ENCODE data around the gene GPATCH4.

GPATCH4 gene

GRCh38 chr1:156581661-156582387 lies 19.5 kb downstream of the GPATCH4 start:
- Histone ChIP-seq H3K4me1 (ENCODE audit: control insufficient read depth in 2 of 2, insufficient read depth in 2 of 2, low read length in 2 of 2) (peaks cover 0 to 6% of the 10 kb centered on the region in 2 donors), H3K4me3 (ENCODE audit: low read length in 2 of 2) (peak overlapping the region in 1 of 2 donors; percentile 26), H3K27ac (ENCODE audit: low read depth in 2 of 2, low read length in 2 of 2) (no peak overlapping the region), H3K9ac (ENCODE audit: low read depth in 1 of 2, low read length in 2 of 2) (no peak overlapping the region), H3K27me3 (ENCODE audit: control insufficient read depth in 2 of 2, insufficient read depth in 2 of 2, low read length in 2 of 2) (no peaks in the 10 kb centered on the region), H3K36me3 (ENCODE audit: control insufficient read depth in 2 of 2, insufficient read depth in 2 of 2, low read length in 2 of 2) (no peaks in the 10 kb centered on the region), H3K9me3 (ENCODE audit: control insufficient read depth in 2 of 2, low read length in 2 of 2) (no peaks in the 10 kb centered on the region)

GRCh38 chr1:156579472-156579871 lies 21.8 kb downstream of the GPATCH4 start, which contains the start of gene TTC24:
TTC24 (plus strand) TSS chr1:156579723; CDS start chr1:156581365, 1,642 bp downstream.
- H3K9me3 ChIP-seq (ENCODE audit: control insufficient read depth in 2 of 2, low read length in 2 of 2): no peaks in the 10 kb centered on the region
- peaks cover 0 to 6% of the 10 kb centered on the region in 2 donors for H3K4me1 ChIP-seq (ENCODE audit: control insufficient read depth in 2 of 2, insufficient read depth in 2 of 2, low read length in 2 of 2)
- H3K4me3 ChIP-seq (ENCODE audit: low read length in 2 of 2): no peak within 1 kb of the TSS
- no peak within 1 kb of the TSS for H3K9ac ChIP-seq (ENCODE audit: low read depth in 1 of 2, low read length in 2 of 2)
- H3K36me3 ChIP-seq (ENCODE audit: control insufficient read depth in 2 of 2, insufficient read depth in 2 of 2, low read length in 2 of 2): no peaks in the 10 kb centered on the region
- no peaks in the 10 kb centered on the region for H3K27me3 ChIP-seq (ENCODE audit: control insufficient read depth in 2 of 2, insufficient read depth in 2 of 2, low read length in 2 of 2)
- no peak within 1 kb of the TSS for H3K27ac ChIP-seq (ENCODE audit: low read depth in 2 of 2, low read length in 2 of 2)

GRCh38 chr1:156578055-156578454 lies 23.2 kb downstream of the GPATCH4 start:
- Histone ChIP-seq H3K27ac (ENCODE audit: low read depth in 2 of 2, low read length in 2 of 2) (peak overlapping the region in 1 of 2 donors; percentile 67), H3K27me3 (ENCODE audit: control insufficient read depth in 2 of 2, insufficient read depth in 2 of 2, low read length in 2 of 2) (no peaks in the 10 kb centered on the region), H3K9ac (ENCODE audit: low read depth in 1 of 2, low read length in 2 of 2) (no peak overlapping the region), H3K4me3 (ENCODE audit: low read length in 2 of 2) (no peak overlapping the region), H3K9me3 (ENCODE audit: control insufficient read depth in 2 of 2, low read length in 2 of 2) (no peaks in the 10 kb centered on the region), H3K4me1 (ENCODE audit: control insufficient read depth in 2 of 2, insufficient read depth in 2 of 2, low read length in 2 of 2) (peaks cover 0 to 3% of the 10 kb centered on the region in 2 donors), H3K36me3 (ENCODE audit: control insufficient read depth in 2 of 2, insufficient read depth in 2 of 2, low read length in 2 of 2) (no peaks in the 10 kb centered on the region)

- Histone ChIP-seq H3K9me3 (ENCODE audit: control insufficient read depth in 2 of 2, low read length in 2 of 2) (no peaks in the 10 kb centered on the region), H3K9ac (ENCODE audit: low read depth in 1 of 2, low read length in 2 of 2) (no peak overlapping the region), H3K27me3 (ENCODE audit: control insufficient read depth in 2 of 2, insufficient read depth in 2 of 2, low read length in 2 of 2) (no peaks in the 10 kb centered on the region), H3K27ac (ENCODE audit: low read depth in 2 of 2, low read length in 2 of 2) (peak overlapping the region in 1 of 2 donors; percentile 67), H3K4me3 (ENCODE audit: low read length in 2 of 2) (no peak overlapping the region), H3K4me1 (ENCODE audit: control insufficient read depth in 2 of 2, insufficient read depth in 2 of 2, low read length in 2 of 2) (peaks cover 0 to 6% of the 10 kb centered on the region in 2 donors), H3K36me3 (ENCODE audit: control insufficient read depth in 2 of 2, insufficient read depth in 2 of 2, low read length in 2 of 2) (no peaks in the 10 kb centered on the region)
Measured at GRCh38 chr1:156577550-156577949, 23.7 kb downstream of the GPATCH4 start.

GRCh38 chr1:156574039-156574633 lies 27.1 kb downstream of the GPATCH4 start:
- Histone ChIP-seq H3K9ac (ENCODE audit: low read depth in 1 of 2, low read length in 2 of 2) (no peak overlapping the region), H3K27me3 (ENCODE audit: control insufficient read depth in 2 of 2, insufficient read depth in 2 of 2, low read length in 2 of 2) (no peaks in the 10 kb centered on the region), H3K9me3 (ENCODE audit: control insufficient read depth in 2 of 2, low read length in 2 of 2) (no peaks in the 10 kb centered on the region), H3K27ac (ENCODE audit: low read depth in 2 of 2, low read length in 2 of 2) (no peak overlapping the region), H3K4me3 (ENCODE audit: low read length in 2 of 2) (no peak overlapping the region), H3K4me1 (ENCODE audit: control insufficient read depth in 2 of 2, insufficient read depth in 2 of 2, low read length in 2 of 2) (peaks cover 7 to 18% of the 10 kb centered on the region in 2 donors), H3K36me3 (ENCODE audit: control insufficient read depth in 2 of 2, insufficient read depth in 2 of 2, low read length in 2 of 2) (no peaks in the 10 kb centered on the region)

- H3K4me3 ChIP-seq (ENCODE audit: low read length in 2 of 2): peak overlapping the region; percentile 61 to 76
- no peaks in the 10 kb centered on the region for H3K27me3 ChIP-seq (ENCODE audit: control insufficient read depth in 2 of 2, insufficient read depth in 2 of 2, low read length in 2 of 2)
- peak overlapping the region in 1 of 2 donors; percentile 66 for H3K9ac ChIP-seq (ENCODE audit: low read depth in 1 of 2, low read length in 2 of 2)
- H3K27ac ChIP-seq (ENCODE audit: low read depth in 2 of 2, low read length in 2 of 2): no peak overlapping the region
- peaks cover 7 to 15% of the 10 kb centered on the region in 2 donors for H3K4me1 ChIP-seq (ENCODE audit: control insufficient read depth in 2 of 2, insufficient read depth in 2 of 2, low read length in 2 of 2)
- no peaks in the 10 kb centered on the region for H3K9me3 ChIP-seq (ENCODE audit: control insufficient read depth in 2 of 2, low read length in 2 of 2)
- H3K36me3 ChIP-seq (ENCODE audit: control insufficient read depth in 2 of 2, insufficient read depth in 2 of 2, low read length in 2 of 2): no peaks in the 10 kb centered on the region
Measured at GRCh38 chr1:156572663-156573018, 28.6 kb downstream of the GPATCH4 start.

DNA sequence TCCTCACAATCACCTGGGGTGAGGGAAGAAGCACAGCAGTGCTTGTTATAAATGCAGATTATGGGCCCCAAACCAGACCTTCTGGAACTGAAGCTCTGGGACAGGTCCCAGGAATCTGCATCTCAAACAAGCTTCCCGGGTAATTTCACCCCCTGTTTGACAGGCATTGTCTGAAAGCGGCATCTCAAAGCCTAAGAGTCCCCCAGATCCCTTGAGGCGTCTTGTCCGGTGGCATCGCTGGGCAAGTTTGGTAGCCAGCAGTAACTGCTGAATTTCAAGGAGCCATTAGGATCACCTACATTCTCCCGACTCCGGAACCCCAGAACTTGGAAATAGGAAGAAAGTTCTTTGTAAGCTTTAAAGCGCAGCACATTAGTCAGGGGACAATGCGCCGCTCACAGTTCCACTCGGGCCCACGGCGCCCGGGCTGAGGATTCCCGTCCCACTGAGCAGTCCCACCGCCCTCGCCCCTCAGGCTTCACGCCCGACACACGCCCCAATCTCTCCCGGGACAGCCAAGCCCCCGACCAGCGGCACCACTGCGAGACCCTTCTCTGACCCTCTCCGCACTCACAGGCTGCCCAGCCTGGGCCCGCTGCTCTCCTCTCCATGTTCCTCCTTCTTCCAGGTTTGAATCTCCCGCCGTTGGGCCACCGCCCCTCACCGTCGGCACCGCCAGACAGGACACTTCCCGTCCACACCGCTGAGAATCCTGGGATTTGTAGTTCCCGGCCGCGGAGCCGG lies 29.2 kb downstream of the GPATCH4 start, which contains the start of gene IQGAP3:
TSS of gene IQGAP3 (minus strand) at position 647 of the 744 bp plus-strand sequence. CDS start at position 611, 36 bp downstream.
- Histone ChIP-seq H3K27me3 (ENCODE audit: control insufficient read depth in 2 of 2, insufficient read depth in 2 of 2, low read length in 2 of 2) (no peaks in the 10 kb centered on the region), H3K9ac (ENCODE audit: low read depth in 1 of 2, low read length in 2 of 2) (peak within 1 kb of the TSS; percentile 65 to 66), H3K9me3 (ENCODE audit: control insufficient read depth in 2 of 2, low read length in 2 of 2) (no peaks in the 10 kb centered on the region), H3K4me3 (ENCODE audit: low read length in 2 of 2) (peak within 1 kb of the TSS; percentile 61 to 76), H3K27ac (ENCODE audit: low read depth in 2 of 2, low read length in 2 of 2) (peak within 1 kb of the TSS; percentile 86 to 95), H3K4me1 (ENCODE audit: control insufficient read depth in 2 of 2, insufficient read depth in 2 of 2, low read length in 2 of 2) (peaks cover 7 to 15% of the 10 kb centered on the region in 2 donors), H3K36me3 (ENCODE audit: control insufficient read depth in 2 of 2, insufficient read depth in 2 of 2, low read length in 2 of 2) (no peaks in the 10 kb centered on the region)

- H3K4me3 ChIP-seq (ENCODE audit: low read length in 2 of 2): peak overlapping the region; percentile 61 to 76
- peaks cover 7 to 15% of the 10 kb centered on the region in 2 donors for H3K4me1 ChIP-seq (ENCODE audit: control insufficient read depth in 2 of 2, insufficient read depth in 2 of 2, low read length in 2 of 2)
- no peaks in the 10 kb centered on the region for H3K36me3 ChIP-seq (ENCODE audit: control insufficient read depth in 2 of 2, insufficient read depth in 2 of 2, low read length in 2 of 2)
- H3K27ac ChIP-seq (ENCODE audit: low read depth in 2 of 2, low read length in 2 of 2): peak overlapping the region; percentile 86 to 95
- no peaks in the 10 kb centered on the region for H3K27me3 ChIP-seq (ENCODE audit: control insufficient read depth in 2 of 2, insufficient read depth in 2 of 2, low read length in 2 of 2)
- peak overlapping the region; percentile 65 to 66 for H3K9ac ChIP-seq (ENCODE audit: low read depth in 1 of 2, low read length in 2 of 2)
- H3K9me3 ChIP-seq (ENCODE audit: control insufficient read depth in 2 of 2, low read length in 2 of 2): no peaks in the 10 kb centered on the region
Measured at GRCh38 chr1:156571261-156571852, 29.9 kb downstream of the GPATCH4 start.

- H3K9me3 ChIP-seq (ENCODE audit: control insufficient read depth in 2 of 2, low read length in 2 of 2): no peaks in the 10 kb centered on the region
- H3K4me3 ChIP-seq (ENCODE audit: low read length in 2 of 2): no peak overlapping the region
- no peak overlapping the region for H3K27ac ChIP-seq (ENCODE audit: low read depth in 2 of 2, low read length in 2 of 2)
- H3K36me3 ChIP-seq (ENCODE audit: control insufficient read depth in 2 of 2, insufficient read depth in 2 of 2, low read length in 2 of 2): peaks cover 0 to 3% of the 10 kb centered on the region in 2 donors
- H3K4me1 ChIP-seq (ENCODE audit: control insufficient read depth in 2 of 2, insufficient read depth in 2 of 2, low read length in 2 of 2): peaks cover 0 to 3% of the 10 kb centered on the region in 2 donors
- H3K9ac ChIP-seq (ENCODE audit: low read depth in 1 of 2, low read length in 2 of 2): no peak overlapping the region
- H3K27me3 ChIP-seq (ENCODE audit: control insufficient read depth in 2 of 2, insufficient read depth in 2 of 2, low read length in 2 of 2): no peaks in the 10 kb centered on the region
Measured at GRCh38 chr1:156566436-156566835, 34.8 kb downstream of the GPATCH4 start.
